Smooth muscle cell (in vitro differentiated cells): Measurements from ENCODE around the gene GLS2. TPM values are rescaled to one million over a fixed set of nuclear protein-coding genes. Genes with fewer than 3 reads are reported as not detected.

Experiments used
- DNase-seq: peaks from one replicate; lab custom pipeline; 2025; ENCODE audit not compliant: unreplicated experiment; lab: John Stamatoyannopoulos, UW
- H2AFZ ChIP-seq: fragments of 200-600 bp; sonication (generic); 2 replicates; pipeline ENCODE4 v1.6.0; 2016; ENCODE audit warnings: antibody characterized with exemption, low read depth, mild to moderate bottlenecking
- H3F3A ChIP-seq: fragments of 200-600 bp; sonication (generic); 2 replicates; pipeline ENCODE4 v1.6.0; 2017; ENCODE audit warnings: antibody characterized with exemption, low read depth
- H3K27ac ChIP-seq: fragments of 200-600 bp; sonication (generic); 2 replicates; pipeline ENCODE4 v1.5.1; 2016; ENCODE audit warnings: low read depth, mild to moderate bottlenecking
- H3K27me3 ChIP-seq: fragments of 200-600 bp; sonication (generic); 2 replicates; pipeline ENCODE4 v1.6.1; 2016; ENCODE audit warnings: low read depth, mild to moderate bottlenecking
- H3K36me3 ChIP-seq: fragments of 200-600 bp; sonication (generic); 2 replicates; pipeline ENCODE4 v1.5.1; 2016; ENCODE audit warnings: low read depth
- H3K4me1 ChIP-seq: fragments of 200-600 bp; sonication (generic); 2 replicates; pipeline ENCODE4 v1.5.1; 2016; ENCODE audit warnings: low read depth
- H3K4me2 ChIP-seq: fragments of 200-600 bp; sonication (generic); 2 replicates; pipeline ENCODE4 v1.6.0; 2016; ENCODE audit warnings: mild to moderate bottlenecking
- H3K4me3 ChIP-seq: fragments of 200-600 bp; sonication (generic); 2 replicates; pipeline ENCODE4 v1.5.1; 2016; ENCODE audit warnings: mild to moderate bottlenecking
- H3K79me2 ChIP-seq: fragments of 200-600 bp; sonication (generic); 2 replicates; pipeline ENCODE4 v1.6.0; 2016; ENCODE audit warnings: low read depth, mild to moderate bottlenecking
- H3K9ac ChIP-seq: fragments of 200-600 bp; sonication (generic); 2 replicates; pipeline ENCODE4 v1.6.0; 2016; ENCODE audit warnings: low read depth
- H3K9me3 ChIP-seq: fragments of 200-600 bp; sonication (generic); replicated peaks from 2 replicates; pipeline ENCODE4 v1.5.1; 2016; ENCODE audit warnings: low read depth
- H4K20me1 ChIP-seq: fragments of 200-600 bp; sonication (generic); 2 replicates; pipeline ENCODE4 v1.6.0; 2016; ENCODE audit warnings: low read depth
- CTCF ChIP-seq: fragments of 200-600 bp; sonication (generic); IDR thresholded peaks from 2 replicates; pipeline ENCODE4 v1.5.1; 2017; ENCODE audit warnings: borderline replicate concordance, mild to moderate bottlenecking, antibody characterized with exemption; ENCODE audit not compliant: insufficient read depth, poor library complexity, severe bottlenecking
- WGBS: methylation state at CpG from one replicate; pipeline ENCODE4 v1.1.7; 2016; ENCODE audit warnings: low lambda C conversion rate; 5-methylcytosine and 5-hydroxymethylcytosine counted together
- polyA plus RNA-seq: library from polyadenylated mRNA; unstranded; fragments of >200 nt; fragmentation: Nextera tagmentation; extraction: Ambion mirVana; gene quantifications from 2 replicates; pipeline ENCODE4 v1.2.1, GENCODE V29; 2016
- total RNA-seq: library from RNA; depleted of rRNA; stranded (reverse); fragments of >200 nt; gene quantifications from 2 replicates; pipeline ENCODE4 v1.2.3, GENCODE V29; 2014

Gene GLS2
- total and polyA plus RNA-seq, 2 experiments from 2014 or later, result 0.37 to 0.76 TPM

GRCh38 chr12:56476143-56476542 lies 11.8 kb downstream of the GLS2 start:
- Histone ChIP-seq H3K9me3 (no peaks in the 10 kb centered on the region), H3K27me3 (no peaks in the 10 kb centered on the region), H3K79me2 (no peaks in the 10 kb centered on the region), H2AFZ (no peak overlapping the region), H3K36me3 (no peaks in the 10 kb centered on the region), H4K20me1 (no peaks in the 10 kb centered on the region), H3K4me1 (no peaks in the 10 kb centered on the region), H3K4me3 (no peak overlapping the region), H3K9ac (no peak overlapping the region), H3K4me2 (no peak overlapping the region), H3F3A (no peaks in the 10 kb centered on the region), H3K27ac (no peak overlapping the region)
- DNase-seq, result no peak
- no peak for TF ChIP-seq CTCF
- WGBS, result 90% methylated on average over 3 of the region's 6 CpGs

GRCh38 chr12:56474389-56474788 lies 13.6 kb downstream of the GLS2 start:
- H3K27ac ChIP-seq, result no peak overlapping the region
- H4K20me1 ChIP-seq, result no peaks in the 10 kb centered on the region
- H3K79me2 ChIP-seq, result no peaks in the 10 kb centered on the region
- no peaks in the 10 kb centered on the region for H3F3A ChIP-seq
- no peak for TF ChIP-seq CTCF
- DNase-seq, result no peak
- 96% methylated on average over 9 of the region's 9 CpGs for WGBS
- H3K27me3 ChIP-seq, result no peaks in the 10 kb centered on the region
- no peaks in the 10 kb centered on the region for H3K36me3 ChIP-seq
- no peak overlapping the region for H3K4me2 ChIP-seq
- H3K4me1 ChIP-seq, result peaks cover 2% of the 10 kb centered on the region
- no peaks in the 10 kb centered on the region for H3K9me3 ChIP-seq
- no peak overlapping the region for H3K4me3 ChIP-seq
- no peak overlapping the region for H3K9ac ChIP-seq
- no peak overlapping the region for H2AFZ ChIP-seq

- H3F3A ChIP-seq, result no peaks in the 10 kb centered on the region
- H2AFZ ChIP-seq, result peak overlapping the region; percentile 95
- H3K4me3 ChIP-seq, result peak overlapping the region; percentile 94
- DNase-seq, result no peak
- H3K4me1 ChIP-seq, result peaks cover 13% of the 10 kb centered on the region
- peak overlapping the region; percentile 93 for H3K27ac ChIP-seq
- H3K4me2 ChIP-seq, result peak overlapping the region; percentile 96
- no peaks in the 10 kb centered on the region for H3K79me2 ChIP-seq
- no peaks in the 10 kb centered on the region for H3K9me3 ChIP-seq
- no peak for TF ChIP-seq CTCF
- WGBS, result 73% methylated on average over 19 of the region's 19 CpGs
- H4K20me1 ChIP-seq, result no peaks in the 10 kb centered on the region
- H3K36me3 ChIP-seq, result no peaks in the 10 kb centered on the region
- H3K9ac ChIP-seq, result peak overlapping the region; percentile 91
- H3K27me3 ChIP-seq, result no peaks in the 10 kb centered on the region
Observed at GRCh38 chr12:56469007-56469930, 18.7 kb downstream of the GLS2 start.
